ENCODE measurements around the gene SLC18A2. TPM values are rescaled to one million over a fixed set of nuclear protein-coding genes. Genes with fewer than 3 reads are reported as not detected.
"Not testable (repeated sequence)": the region's sequence is repeated elsewhere in the genome, so short reads cannot be mapped to it uniquely, and the experiment has no call there.

SLC18A2 gene
- total RNA-seq, 1 donor: under 0.01 TPM

DNA sequence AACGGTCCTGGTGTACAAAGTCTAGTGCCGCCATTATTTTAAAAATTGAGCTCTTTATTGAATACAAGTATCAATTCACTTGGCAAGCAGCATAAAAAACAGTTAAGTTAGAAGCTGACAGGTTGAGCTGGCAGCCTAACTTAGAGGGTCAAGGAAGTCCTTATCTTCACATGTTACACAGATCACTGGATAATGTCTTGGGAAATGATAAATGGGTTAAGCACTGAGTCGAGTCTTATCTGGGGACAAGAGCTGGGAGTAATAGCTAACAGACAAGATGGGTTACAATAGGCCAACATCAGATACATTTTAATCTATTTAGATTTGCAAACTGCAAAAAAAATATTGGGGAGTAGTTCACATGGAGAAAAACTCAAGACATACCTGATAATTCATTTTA lies 34.2 kb downstream of the SLC18A2 start:
- no peak for DNase-seq (ENCODE audit: low read depth)
- TF ChIP-seq, protein P1, sequence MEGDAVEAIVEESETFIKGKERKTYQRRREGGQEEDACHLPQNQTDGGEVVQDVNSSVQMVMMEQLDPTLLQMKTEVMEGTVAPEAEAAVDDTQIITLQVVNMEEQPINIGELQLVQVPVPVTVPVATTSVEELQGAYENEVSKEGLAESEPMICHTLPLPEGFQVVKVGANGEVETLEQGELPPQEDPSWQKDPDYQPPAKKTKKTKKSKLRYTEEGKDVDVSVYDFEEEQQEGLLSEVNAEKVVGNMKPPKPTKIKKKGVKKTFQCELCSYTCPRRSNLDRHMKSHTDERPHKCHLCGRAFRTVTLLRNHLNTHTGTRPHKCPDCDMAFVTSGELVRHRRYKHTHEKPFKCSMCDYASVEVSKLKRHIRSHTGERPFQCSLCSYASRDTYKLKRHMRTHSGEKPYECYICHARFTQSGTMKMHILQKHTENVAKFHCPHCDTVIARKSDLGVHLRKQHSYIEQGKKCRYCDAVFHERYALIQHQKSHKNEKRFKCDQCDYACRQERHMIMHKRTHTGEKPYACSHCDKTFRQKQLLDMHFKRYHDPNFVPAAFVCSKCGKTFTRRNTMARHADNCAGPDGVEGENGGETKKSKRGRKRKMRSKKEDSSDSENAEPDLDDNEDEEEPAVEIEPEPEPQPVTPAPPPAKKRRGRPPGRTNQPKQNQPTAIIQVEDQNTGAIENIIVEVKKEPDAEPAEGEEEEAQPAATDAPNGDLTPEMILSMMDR (IDR thresholded peaks at IDR 0.05; ENCODE audit: insufficient read depth, low read length): no peak
- H3K4me3 ChIP-seq (ENCODE audit: low read depth, low read length): no peak overlapping the region

DNA sequence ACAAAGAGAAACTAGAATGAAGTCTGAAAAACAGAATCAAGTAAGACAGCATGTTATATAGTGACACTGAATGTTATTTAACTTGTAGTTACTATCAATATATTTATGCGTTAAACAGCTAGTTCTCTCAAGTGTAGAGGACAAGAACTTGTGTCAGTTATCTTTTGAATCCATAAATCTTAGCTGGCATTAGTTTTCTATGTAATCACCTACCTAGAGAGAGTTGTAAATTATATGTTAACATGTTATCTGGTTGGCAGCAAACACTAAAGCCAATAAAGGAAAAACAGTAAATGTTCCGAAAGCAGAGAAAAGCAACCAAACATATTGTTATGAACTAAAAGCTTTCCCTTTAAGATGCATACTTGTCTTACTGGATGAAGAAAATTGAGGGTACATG lies 36.8 kb downstream of the SLC18A2 start:
- DNase-seq (ENCODE audit: low read depth): no peak
- TF ChIP-seq, protein P1 (IDR thresholded peaks at IDR 0.05; ENCODE audit: insufficient read depth, low read length): no peak
- H3K4me3 ChIP-seq (ENCODE audit: low read depth, low read length): no peak overlapping the region

DNA sequence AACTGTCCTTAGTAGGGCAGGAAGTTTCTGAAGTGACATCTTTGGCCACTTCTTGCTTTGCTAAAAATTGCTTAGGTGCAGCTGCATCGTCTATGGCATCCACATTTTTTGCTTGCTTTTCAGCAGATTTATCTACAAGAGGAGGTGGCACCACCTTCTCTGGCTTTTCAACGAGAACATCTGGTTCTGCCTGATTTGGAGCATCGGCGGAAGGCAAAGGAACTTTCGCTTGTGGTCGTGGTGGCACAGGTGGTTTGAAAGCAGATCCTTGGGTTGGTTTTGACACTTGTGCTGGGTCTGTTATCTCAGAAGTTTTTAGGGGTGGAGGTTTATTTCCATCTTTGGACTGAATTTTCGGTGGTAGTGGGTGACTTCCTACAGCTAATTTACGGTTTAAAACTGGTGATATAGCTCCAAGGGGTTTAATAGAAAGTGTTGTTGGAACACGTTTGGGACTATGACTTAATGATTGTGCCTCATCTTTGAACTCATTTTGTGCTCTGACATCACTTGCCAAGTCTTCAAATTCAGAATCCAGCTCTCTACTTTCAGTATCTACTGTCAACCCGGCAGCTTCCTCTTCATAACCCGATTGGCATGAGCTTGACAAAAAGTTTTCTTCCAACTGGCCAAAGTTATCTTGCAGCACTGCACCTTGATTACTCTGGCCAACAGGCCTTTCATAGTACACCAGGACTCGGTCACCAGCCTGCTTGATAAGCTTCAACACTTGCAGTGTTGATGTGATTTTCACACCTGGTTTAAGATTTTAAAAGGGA lies 44.0 kb downstream of the SLC18A2 start:
- TF ChIP-seq, protein P1 (IDR thresholded peaks at IDR 0.05; ENCODE audit: insufficient read depth, low read length): no peak
- no peak overlapping the region for H3K4me3 ChIP-seq (ENCODE audit: low read depth, low read length)
- DNase-seq (ENCODE audit: low read depth): no peak

DNA sequence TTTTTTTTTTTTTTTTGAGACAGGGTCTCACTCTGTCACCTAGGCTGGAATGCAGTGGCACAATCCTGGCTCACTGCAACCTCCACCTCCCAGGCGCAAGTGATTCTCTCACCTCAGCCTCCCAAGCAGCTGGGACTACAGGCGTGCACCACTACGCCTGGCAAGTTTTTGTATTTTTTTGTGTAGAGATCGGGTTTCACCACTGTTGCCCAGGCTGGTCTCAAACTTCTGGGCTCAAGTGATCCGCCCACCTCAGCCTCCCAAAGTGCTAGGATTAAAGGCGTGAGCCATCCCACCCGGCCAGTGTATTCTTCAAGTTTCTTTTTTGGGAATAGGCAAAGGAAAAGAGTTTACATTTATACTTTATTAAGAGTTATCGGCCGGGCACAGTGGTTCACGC lies 50.0 kb downstream of the SLC18A2 start:
- not testable (repeated sequence) for H3K4me3 ChIP-seq (ENCODE audit: low read depth, low read length); DNase-seq (ENCODE audit: low read depth)

DNA sequence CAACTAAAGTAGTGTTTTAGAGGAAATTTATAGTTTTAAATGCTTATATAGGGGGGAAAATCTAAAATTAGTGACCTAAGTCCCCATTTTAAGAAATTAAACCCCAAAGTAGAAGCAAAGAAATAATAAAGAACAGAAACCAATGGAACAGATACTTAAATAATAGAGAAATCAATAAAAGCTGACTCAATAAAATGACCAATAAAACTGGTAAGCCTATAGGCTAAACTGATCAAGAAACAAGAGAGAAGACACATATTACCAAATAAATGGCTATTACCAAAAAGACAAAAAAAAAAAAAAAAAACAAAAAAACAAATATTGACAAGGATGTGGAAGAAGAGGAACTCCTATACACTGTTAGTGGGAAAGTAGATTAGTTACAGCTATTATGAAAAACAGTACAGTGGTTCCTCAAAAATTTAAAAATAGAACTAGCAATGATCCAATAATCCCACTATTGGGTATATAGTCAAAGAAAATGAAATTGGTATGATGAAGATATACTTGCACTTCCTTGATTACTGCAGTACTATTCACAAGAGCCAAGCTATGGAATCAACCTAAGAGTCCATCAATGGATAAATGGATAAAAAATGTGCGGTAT lies 53.2 kb downstream of the SLC18A2 start:
- DNase-seq (ENCODE audit: low read depth): no peak
- no peak overlapping the region for H3K4me3 ChIP-seq (ENCODE audit: low read depth, low read length)
- TF ChIP-seq, protein P1 (IDR thresholded peaks at IDR 0.05; ENCODE audit: insufficient read depth, low read length): no peak

DNA sequence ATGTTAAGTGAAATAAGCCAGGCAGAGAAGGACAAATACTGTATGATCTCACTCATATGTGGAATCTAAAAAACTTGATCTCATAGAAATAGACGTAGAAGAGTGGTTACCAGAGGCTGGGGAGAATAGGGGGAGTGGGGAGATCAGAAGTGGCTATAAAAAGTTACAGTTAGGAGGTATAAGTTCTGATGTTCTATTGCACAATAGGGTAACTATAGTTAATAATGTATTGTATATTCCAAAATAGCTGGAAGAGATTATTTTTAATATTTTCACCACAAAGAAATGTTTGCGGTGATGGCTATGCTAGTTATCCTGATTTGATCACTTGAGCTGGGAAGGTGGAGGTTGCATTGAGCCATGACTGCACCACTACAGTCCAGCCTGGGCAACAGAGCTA lies 53.8 kb downstream of the SLC18A2 start:
- DNase-seq (ENCODE audit: low read depth): no peak
- TF ChIP-seq, protein P1 (IDR thresholded peaks at IDR 0.05; ENCODE audit: insufficient read depth, low read length): no peak
- H3K4me3 ChIP-seq (ENCODE audit: low read depth, low read length): no peak overlapping the region

DNA sequence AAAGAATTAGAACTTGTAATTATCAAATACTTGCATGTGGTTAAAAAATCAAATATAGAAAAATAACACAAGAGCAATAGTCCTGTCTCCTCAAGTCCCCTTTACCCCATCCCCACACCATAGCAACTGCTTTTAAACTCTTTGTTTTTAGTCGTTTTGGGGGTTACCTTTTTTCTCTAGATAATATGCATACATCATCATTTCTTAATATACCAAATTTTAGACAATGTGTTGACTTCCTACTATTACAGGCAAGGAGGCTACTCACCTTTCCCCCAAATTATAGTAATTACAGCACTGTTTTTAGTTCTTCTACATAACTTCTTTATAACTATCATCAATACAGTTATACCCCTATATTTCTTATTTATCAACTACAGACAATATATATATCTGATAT lies 57.3 kb downstream of the SLC18A2 start:
- H3K4me3 ChIP-seq (ENCODE audit: low read depth, low read length): no peak overlapping the region
- TF ChIP-seq, protein P1 (IDR thresholded peaks at IDR 0.05; ENCODE audit: insufficient read depth, low read length): no peak
- no peak for DNase-seq (ENCODE audit: low read depth)

Data from fibroblast of the aortic adventitia (primary cell).